CD8-positive, alpha-beta memory T cell (primary cell): ENCODE measurements around the gene EXD3. TPM values are rescaled to one million over a fixed set of nuclear protein-coding genes. Genes with fewer than 3 reads are reported as not detected.
A peak's percentile ranks its signal among the peaks of the same experiment; 100 is the strongest.

Experiments used
- CTCF ChIA-PET: fragments of 350-600 bp; sonication (Branson Sonifier 250); formaldehyde crosslinking; loops from one replicate; lab custom pipeline; 2021; ENCODE audit warnings: antibody characterized with exemption; lab: Charles Lee
- POLR2A ChIA-PET: fragments of 350-600 bp; sonication (Branson Sonifier 250); formaldehyde crosslinking; loops from one replicate; lab custom pipeline; 2021; ENCODE audit warnings: antibody characterized with exemption; lab: Charles Lee
- DNase-seq, 5 donors: peaks; one replicate each; pipeline versions ENCODE4 v3.0.0 to v3.0.0-alpha.2; 2020 to 2022; ENCODE audit warnings: mixed read lengths in 1 of 5
- H3K27ac ChIP-seq: one replicate; pipeline ENCODE4 v1.7.0; 2013; ENCODE audit warnings: low read depth, mild to moderate bottlenecking, low read length, moderate library complexity
- H3K27me3 ChIP-seq: 2 replicates; pipeline ENCODE4 v1.7.0; 2013; ENCODE audit warnings: low read length, mild to moderate bottlenecking; ENCODE audit not compliant: insufficient read depth, poor library complexity, severe bottlenecking
- H3K36me3 ChIP-seq: 2 replicates; pipeline ENCODE4 v1.7.0; 2013; ENCODE audit warnings: mild to moderate bottlenecking, low read length, moderate library complexity; ENCODE audit not compliant: insufficient read depth
- H3K4me1 ChIP-seq: 2 replicates; pipeline ENCODE4 v1.7.0; 2013; ENCODE audit warnings: mild to moderate bottlenecking, low read length, moderate library complexity; ENCODE audit not compliant: insufficient read depth
- H3K4me3 ChIP-seq: 2 replicates; pipeline ENCODE4 v1.7.0; 2013; ENCODE audit warnings: mild to moderate bottlenecking, low read length
- H3K9me3 ChIP-seq: 2 replicates; pipeline ENCODE4 v1.7.0; 2013; ENCODE audit warnings: mild to moderate bottlenecking, low read length
- H3K27ac Mint-ChIP-seq, 8 donors: one replicate each; pipeline ENCODE4 v1.8.0; 2020 to 2021; ENCODE audit warnings: mixed read lengths in 8 of 8, mild to moderate bottlenecking in 6 of 8, inconsistent platforms in 3 of 8, moderate library complexity in 3 of 8
- H3K27me3 Mint-ChIP-seq, 2 donors: one replicate each; pipeline ENCODE4 v1.8.0; 2020 to 2021; ENCODE audit warnings: mixed read lengths in 2 of 2, mild to moderate bottlenecking in 1 of 2, moderate library complexity in 1 of 2
- H3K36me3 Mint-ChIP-seq, 3 donors: one replicate each; pipeline ENCODE4 v1.8.0; 2020 to 2021; ENCODE audit warnings: mixed read lengths in 3 of 3, inconsistent platforms in 1 of 3, mild to moderate bottlenecking in 1 of 3
- H3K4me1 Mint-ChIP-seq, 3 donors: one replicate each; pipeline ENCODE4 v1.8.0; 2020 to 2021; ENCODE audit warnings: mixed read lengths in 3 of 3, inconsistent platforms in 1 of 3, mild to moderate bottlenecking in 1 of 3
- H3K4me3 Mint-ChIP-seq, 7 donors: one replicate each; pipeline ENCODE4 v1.8.0; 2020 to 2021; ENCODE audit warnings: mixed read lengths in 7 of 7, mild to moderate bottlenecking in 6 of 7, moderate library complexity in 4 of 7, inconsistent platforms in 2 of 7
- H3K9me3 Mint-ChIP-seq, 5 donors: one replicate each; pipeline ENCODE4 v1.8.0; 2020 to 2022; ENCODE audit warnings: mixed read lengths in 5 of 5, mild to moderate bottlenecking in 3 of 5, moderate library complexity in 2 of 5, inconsistent platforms in 1 of 5
- polyA plus RNA-seq: library from polyadenylated mRNA; unstranded; fragments of 300-500 nt; fragmentation: Illumina TruSeq; gene quantifications from one replicate; pipeline ENCODE4 v1.2.3, GENCODE V29; 2021
- total RNA-seq, 2 experiments: library from RNA; stranded (reverse); gene quantifications; one replicate each; pipeline ENCODE4 v1.2.3, GENCODE V29; 2021

The EXD3 gene
- total and polyA plus RNA-seq, 3 experiments from 2014 or later, result 4.8 to 6.7 (median 6.6) TPM

DNA sequence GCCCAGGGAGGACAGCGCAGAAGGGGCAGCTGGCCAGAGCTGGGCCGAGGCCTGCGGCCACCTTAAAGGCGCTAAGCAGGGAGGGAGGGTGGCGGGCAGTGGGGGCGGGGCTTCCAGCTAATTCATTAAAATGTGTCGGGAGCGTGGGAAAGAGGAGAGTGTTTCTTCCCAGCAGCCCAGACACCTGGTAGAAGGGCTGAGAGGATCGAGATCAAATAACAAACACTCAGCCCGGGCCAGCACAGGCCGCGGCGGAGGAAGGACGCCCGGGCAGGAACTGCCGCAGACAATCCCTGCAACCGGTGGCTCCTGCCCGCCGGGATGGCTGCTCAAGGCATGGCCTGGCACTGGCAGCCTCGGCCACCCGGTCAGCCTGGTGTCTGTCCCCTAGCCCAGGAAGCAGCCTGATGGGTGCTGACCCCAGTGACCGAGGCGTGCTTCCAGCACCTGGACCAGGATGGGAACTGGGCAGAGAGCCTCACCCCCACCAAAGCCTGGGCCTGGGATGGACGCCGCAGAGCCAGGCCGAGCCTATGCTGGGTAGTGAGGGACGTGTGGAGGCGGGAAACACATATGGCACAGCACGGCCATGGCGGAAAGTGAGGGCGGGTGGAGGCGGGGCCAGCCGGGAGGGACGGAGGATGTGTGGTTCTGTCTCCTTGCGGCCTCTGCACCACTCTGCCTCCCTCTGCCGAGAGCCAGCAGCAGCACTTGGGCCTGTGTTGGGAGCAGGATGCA lies 117.7 kb downstream of the EXD3 start:
- H3K9me3 ChIP-seq, result no peaks in the 10 kb centered on the region
- H3K36me3 Mint-ChIP-seq, result no peaks in the 10 kb centered on the region
- no peak overlapping the region for H3K27ac Mint-ChIP-seq
- H3K4me3 ChIP-seq, result no peak overlapping the region
- ChIA-PET CTCF (no interaction called here), POLR2A (no interaction called here)
- peaks cover 2 to 15% (median 5%) of the 10 kb centered on the region in 3 donors for H3K4me1 Mint-ChIP-seq
- H3K4me3 Mint-ChIP-seq, result peak overlapping the region in 1 of 7 donors; percentile 83
- DNase-seq, result peak in 2 of 5 donors; percentile 24 to 60
- H3K36me3 ChIP-seq, result no peaks in the 10 kb centered on the region
- no peak overlapping the region for H3K27ac ChIP-seq
- H3K27me3 ChIP-seq, result peaks cover 3% of the 10 kb centered on the region
- H3K27me3 Mint-ChIP-seq, result peaks cover 0 to 4% of the 10 kb centered on the region in 2 donors
- peaks cover 22% of the 10 kb centered on the region for H3K4me1 ChIP-seq
- H3K9me3 Mint-ChIP-seq, result no peaks in the 10 kb centered on the region

DNA sequence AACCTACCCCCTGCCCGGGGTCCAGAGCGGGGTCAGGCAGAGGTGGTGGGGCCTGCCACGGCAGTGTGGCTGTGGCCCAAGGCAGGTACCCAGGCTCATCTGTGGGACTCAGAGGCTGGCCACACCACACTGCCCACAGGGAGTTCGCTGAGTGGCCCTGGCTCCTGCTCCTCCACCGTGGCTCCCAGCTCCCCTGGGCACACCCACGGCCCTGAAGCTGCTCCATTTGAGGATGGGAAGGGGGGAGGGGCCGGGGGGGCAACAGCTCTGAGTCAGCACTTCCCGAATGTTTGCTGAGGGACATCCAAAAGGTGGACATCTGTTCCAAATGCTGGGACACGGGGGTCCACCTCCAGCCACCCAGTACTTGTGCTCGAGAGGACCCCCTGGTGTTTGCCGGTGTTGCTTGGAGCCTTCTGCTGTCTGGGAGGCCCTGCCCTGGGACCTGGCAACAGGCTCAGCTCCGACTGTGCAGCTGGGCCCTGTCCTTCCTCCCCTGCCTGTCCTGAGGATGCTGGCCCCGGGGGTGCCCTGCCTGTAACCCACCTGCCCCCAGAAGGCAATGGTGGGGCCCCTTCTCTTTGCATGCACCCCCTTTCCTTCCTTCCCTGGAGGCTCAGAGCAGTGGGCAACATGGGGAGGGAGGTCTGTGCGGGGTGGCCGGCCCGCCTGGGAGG lies 118.4 kb downstream of the EXD3 start:
- no peaks in the 10 kb centered on the region for H3K9me3 ChIP-seq
- peak in 1 of 5 donors; percentile 41 for DNase-seq
- CTCF ChIA-PET, result no interaction called here
- Mint-ChIP-seq H3K27ac (no peak overlapping the region), H3K27me3 (peaks cover 4% of the 10 kb centered on the region in 2 donors), H3K36me3 (no peaks in the 10 kb centered on the region), H3K9me3 (no peaks in the 10 kb centered on the region), H3K4me1 (peaks cover 5 to 18% (median 5%) of the 10 kb centered on the region in 3 donors), H3K4me3 (no peak overlapping the region)
- peaks cover 26% of the 10 kb centered on the region for H3K4me1 ChIP-seq
- no peak overlapping the region for H3K4me3 ChIP-seq
- H3K27me3 ChIP-seq, result peaks cover 8% of the 10 kb centered on the region
- H3K36me3 ChIP-seq, result no peaks in the 10 kb centered on the region
- no peak overlapping the region for H3K27ac ChIP-seq
- POLR2A ChIA-PET, result no interaction called here

DNA sequence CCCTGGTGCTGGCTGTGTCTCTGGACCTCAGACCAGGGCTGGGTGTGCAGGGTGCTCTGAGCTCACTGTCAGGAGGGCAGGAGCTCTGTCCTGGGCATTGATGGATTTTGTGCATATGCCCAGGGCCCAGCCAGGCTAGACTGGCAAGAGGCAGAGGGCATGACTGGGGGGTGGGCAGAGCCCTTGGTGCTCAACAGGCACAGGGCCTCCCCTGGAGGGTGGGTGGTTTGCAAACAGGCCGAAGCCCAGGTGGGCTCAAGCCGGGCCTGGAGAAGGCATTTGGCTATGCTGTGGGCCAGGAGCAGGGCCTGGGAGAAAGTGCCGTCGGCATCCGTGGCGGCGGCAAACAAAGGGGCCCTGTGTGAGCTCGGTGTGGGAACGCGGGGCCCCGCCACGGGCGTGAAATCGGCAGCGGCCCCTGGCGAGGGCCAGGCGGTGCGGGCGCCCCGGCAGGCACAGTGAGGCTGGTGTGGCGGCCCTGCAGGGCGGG lies 119.0 kb downstream of the EXD3 start:
- no peaks in the 10 kb centered on the region for H3K36me3 Mint-ChIP-seq
- Histone ChIP-seq H3K27me3 (peaks cover 13% of the 10 kb centered on the region), H3K9me3 (no peaks in the 10 kb centered on the region), H3K4me1 (peaks cover 26% of the 10 kb centered on the region), H3K4me3 (no peak overlapping the region), H3K36me3 (no peaks in the 10 kb centered on the region), H3K27ac (no peak overlapping the region)
- peak overlapping the region in 3 of 7 donors; percentile 23 to 40 (median 32) for H3K4me3 Mint-ChIP-seq
- ChIA-PET POLR2A (no interaction called here), CTCF (no interaction called here)
- H3K27me3 Mint-ChIP-seq, result peaks cover 4 to 8% of the 10 kb centered on the region in 2 donors
- H3K4me1 Mint-ChIP-seq, result peaks cover 5 to 18% (median 5%) of the 10 kb centered on the region in 3 donors
- peak in 1 of 5 donors; percentile 42 for DNase-seq
- no peak overlapping the region for H3K27ac Mint-ChIP-seq
- H3K9me3 Mint-ChIP-seq, result no peaks in the 10 kb centered on the region

DNA sequence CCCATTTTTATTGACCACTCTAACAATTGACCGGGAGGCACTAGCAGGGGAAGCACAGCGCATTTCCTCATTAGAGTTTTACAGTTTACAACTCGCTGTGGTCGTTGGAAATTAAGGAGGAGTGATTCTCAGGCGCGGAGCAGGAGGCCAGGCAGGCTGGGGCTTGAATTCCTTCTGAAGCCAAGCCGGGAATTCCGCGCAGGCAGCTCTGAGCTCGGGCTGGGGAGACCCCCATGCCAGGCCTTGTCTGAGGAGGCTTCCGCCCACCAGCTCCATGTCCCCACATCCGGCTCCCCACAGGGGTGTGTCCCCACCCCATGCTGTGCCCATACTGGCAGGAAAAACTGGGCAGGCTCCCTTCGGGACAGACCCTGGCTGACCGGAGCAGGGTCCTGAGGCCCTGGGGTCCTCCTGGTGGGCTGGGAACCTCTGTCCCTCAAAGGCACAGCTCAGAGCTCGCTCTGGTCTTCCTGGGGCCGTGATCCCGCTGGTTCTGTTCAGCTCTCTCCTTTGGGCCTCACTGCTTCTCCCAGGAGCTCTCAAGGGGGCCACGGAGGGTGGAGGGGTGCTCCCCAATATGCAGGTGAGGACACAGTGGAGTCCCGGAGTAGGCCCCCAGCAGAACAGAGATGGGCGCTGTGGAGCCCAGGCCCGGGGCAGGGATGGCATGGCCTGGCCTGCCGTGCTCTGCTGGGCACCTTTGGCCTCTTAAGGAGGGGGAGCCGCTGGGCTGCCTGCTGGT lies 119.6 kb downstream of the EXD3 start:
- H3K9me3 ChIP-seq, result no peaks in the 10 kb centered on the region
- peaks cover 26% of the 10 kb centered on the region for H3K4me1 ChIP-seq
- peaks cover 18% of the 10 kb centered on the region for H3K27me3 ChIP-seq
- Mint-ChIP-seq H3K27ac (no peak overlapping the region), H3K36me3 (no peaks in the 10 kb centered on the region), H3K27me3 (peaks cover 4 to 14% of the 10 kb centered on the region in 2 donors), H3K9me3 (no peaks in the 10 kb centered on the region), H3K4me1 (peaks cover 5 to 18% (median 5%) of the 10 kb centered on the region in 3 donors), H3K4me3 (peak overlapping the region in 4 of 7 donors; percentile 28 to 81 (median 36))
- ChIA-PET CTCF (interaction anchor here (1.6 kb wide), 1 partner anchor 17 kb away, joined by 3 read pairs; no protein-coding TSS in a partner anchor), POLR2A (no interaction called here)
- DNase-seq, result no peak
- peak overlapping the region; percentile 38 for H3K27ac ChIP-seq
- H3K36me3 ChIP-seq, result no peaks in the 10 kb centered on the region
- no peak overlapping the region for H3K4me3 ChIP-seq

DNA sequence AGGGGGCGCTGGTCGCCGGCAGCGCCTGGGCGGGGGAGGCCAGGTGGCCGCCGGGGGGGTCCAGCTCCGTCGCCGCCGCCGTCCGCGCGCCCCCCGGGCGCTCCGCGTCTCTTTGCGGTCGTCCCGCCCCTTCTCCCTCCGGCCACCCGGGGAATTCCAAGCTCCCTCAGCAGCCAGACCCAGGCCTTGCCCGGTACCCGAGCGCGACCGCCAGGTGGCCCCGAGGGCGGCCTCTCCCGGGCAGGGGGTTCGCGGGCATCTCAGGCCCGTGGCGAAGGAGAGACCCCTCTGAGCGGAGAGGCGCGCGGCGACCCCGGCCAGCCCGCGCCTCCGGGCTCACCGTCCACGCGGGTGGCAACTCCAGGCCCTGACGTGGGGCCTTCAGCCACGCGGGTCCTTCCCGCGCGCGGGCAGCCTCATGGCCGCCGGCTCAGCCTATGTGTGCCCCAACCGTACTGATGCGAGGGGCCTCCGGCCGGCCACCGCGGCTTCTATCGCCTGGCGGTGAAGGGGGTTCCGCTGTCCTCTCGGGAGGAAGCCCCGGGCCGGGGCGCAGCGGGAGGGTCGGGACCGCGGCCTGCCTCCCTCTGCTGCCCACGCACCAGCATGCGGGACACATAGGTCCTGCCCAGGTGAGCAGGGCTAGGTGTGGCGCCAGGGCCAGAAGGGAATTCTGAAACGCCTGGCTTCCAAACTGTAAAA lies 120.4 kb downstream of the EXD3 start:
- H3K9me3 Mint-ChIP-seq, result no peaks in the 10 kb centered on the region
- H3K4me1 Mint-ChIP-seq, result peaks cover 5 to 18% (median 5%) of the 10 kb centered on the region in 3 donors
- no peaks in the 10 kb centered on the region for H3K36me3 Mint-ChIP-seq
- Histone ChIP-seq H3K27me3 (peaks cover 24% of the 10 kb centered on the region), H3K36me3 (no peaks in the 10 kb centered on the region), H3K27ac (peak overlapping the region; percentile 38), H3K9me3 (no peaks in the 10 kb centered on the region), H3K4me3 (no peak overlapping the region), H3K4me1 (peaks cover 26% of the 10 kb centered on the region)
- no peak overlapping the region for H3K27ac Mint-ChIP-seq
- CTCF ChIA-PET, result interaction anchor here (1.5 to 1.6 kb wide), 2 partner anchors 18 to 141 kb away, joined by 3 to 4 read pairs; no protein-coding TSS in a partner anchor
- H3K4me3 Mint-ChIP-seq, result peak overlapping the region in 1 of 7 donors; percentile 40
- no peak for DNase-seq
- H3K27me3 Mint-ChIP-seq, result peaks cover 4 to 14% of the 10 kb centered on the region in 2 donors
- POLR2A ChIA-PET, result interaction anchor here (1.3 kb wide), 1 partner anchor 121 kb away, joined by 3 read pairs; the partner anchor contains the start of genes EXD3 and NOXA1

DNA sequence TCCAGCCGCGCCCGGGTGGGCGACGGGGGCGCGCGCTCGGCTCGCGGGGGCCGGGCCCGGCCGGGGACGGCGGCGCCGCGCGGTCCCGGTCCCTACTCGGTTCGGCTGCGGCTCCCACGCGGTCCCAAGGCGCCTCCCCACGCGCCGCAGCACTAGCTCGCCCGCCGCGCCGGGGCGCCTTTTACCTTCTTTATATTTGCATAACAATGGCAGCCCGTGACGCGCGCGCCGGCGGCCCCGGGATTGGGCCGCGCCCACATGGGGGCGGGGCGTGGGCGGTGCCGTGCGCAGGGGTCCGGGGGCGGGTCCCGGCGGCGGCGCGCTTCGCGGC lies 120.9 kb downstream of the EXD3 start, which contains the start of gene NRARP:
Gene NRARP (minus strand): TSS at position 154 of the 331 bp plus-strand sequence. CDS start 343 bp downstream, outside the sequence.
- Mint-ChIP-seq H3K27ac (no peak within 1 kb of the TSS), H3K27me3 (peaks cover 8 to 15% of the 10 kb centered on the region in 2 donors), H3K9me3 (peaks cover 0 to 2% (median 0%) of the 10 kb centered on the region in 5 donors), H3K4me3 (peak within 1 kb of the TSS; percentile 35 to 87 (median 60)), H3K4me1 (peaks cover 5 to 16% (median 5%) of the 10 kb centered on the region in 3 donors), H3K36me3 (no peaks in the 10 kb centered on the region)
- Histone ChIP-seq H3K9me3 (no peaks in the 10 kb centered on the region), H3K27me3 (peaks cover 30% of the 10 kb centered on the region), H3K4me1 (peaks cover 26% of the 10 kb centered on the region), H3K36me3 (no peaks in the 10 kb centered on the region), H3K27ac (peak within 1 kb of the TSS; percentile 64), H3K4me3 (no peak within 1 kb of the TSS)
- DNase-seq, result peak; percentile 77 to 92 (median 81)
- POLR2A ChIA-PET, result interaction anchor here (0.6 to 1.3 kb wide), 2 partner anchors 121 to 249 kb away, joined by 3 to 4 read pairs; partner anchors contain the start of genes EXD3, MRPL41 and NOXA1
- CTCF ChIA-PET, result interaction anchor here (1.5 to 1.6 kb wide), 2 partner anchors 18 to 141 kb away, joined by 3 to 4 read pairs; no protein-coding TSS in a partner anchor
